ENCODE measurements around the gene EPHA2.
"Not testable (repeated sequence)": the region's sequence is repeated elsewhere in the genome, so short reads cannot be mapped to it uniquely, and the experiment has no call there.

The EPHA2 gene

GRCh38 chr1:16167331-16168143 is 11.7 kb upstream of the EPHA2 start:
- peak; percentile 82 for DNase-seq

- no peak for DNase-seq
These were observed 10.2 kb upstream of the EPHA2 start for GRCh38 chr1:16166117-16166516.

GRCh38 chr1:16165548-16165947 is 9.7 kb upstream of the EPHA2 start:
- no peak for DNase-seq

- DNase-seq: no peak
These were observed 9.2 kb upstream of the EPHA2 start for GRCh38 chr1:16165073-16165364.

GRCh38 chr1:16164213-16165072 is 8.6 kb upstream of the EPHA2 start:
- DNase-seq: peak; percentile 76

GRCh38 chr1:16163608-16164212 is 7.8 kb upstream of the EPHA2 start:
- DNase-seq: not testable (repeated sequence)

- DNase-seq: peak; percentile 63
These were observed 6.4 kb upstream of the EPHA2 start for GRCh38 chr1:16162163-16162822.

- no peak for DNase-seq
These were observed 5.8 kb upstream of the EPHA2 start for GRCh38 chr1:16161717-16162116.

GRCh38 chr1:16158993-16159831 is 3.3 kb upstream of the EPHA2 start:
- DNase-seq: no peak

- DNase-seq: no peak
These were observed 2.2 kb upstream of the EPHA2 start for GRCh38 chr1:16158025-16158424.

GRCh38 chr1:16156848-16157495 is 1.1 kb upstream of the EPHA2 start:
- DNase-seq: peak; percentile 37

- DNase-seq: peak; percentile 56
These were observed 1.7 kb downstream of the EPHA2 start for GRCh38 chr1:16153999-16154673.

GRCh38 chr1:16153096-16153998 is 2.5 kb downstream of the EPHA2 start:
- DNase-seq: no peak

- DNase-seq: peak; percentile 73
These were observed 3.3 kb downstream of the EPHA2 start for GRCh38 chr1:16152481-16153087.

- DNase-seq: peak; percentile 39
These were observed 3.9 kb downstream of the EPHA2 start for GRCh38 chr1:16151995-16152384.

GRCh38 chr1:16151196-16151994 is 4.5 kb downstream of the EPHA2 start:
- peak; percentile 60 for DNase-seq

GRCh38 chr1:16150508-16150907 is 5.4 kb downstream of the EPHA2 start:
- DNase-seq: no peak

GRCh38 chr1:16149702-16150488 is 6.0 kb downstream of the EPHA2 start:
- DNase-seq: no peak
